Right lobe of liver (tissue), 4 donors: ENCODE data around the gene C1orf198.

Source experiments
- POLR2A ChIP-seq: fragments of 450-650 bp; IDR thresholded peaks from one replicate; pipeline ENCODE4 v1.6.1; 2017; ENCODE audit warnings: antibody characterized with exemption, mild to moderate bottlenecking
- TF ChIP-seq, protein P1 (sequence below), 4 donors: fragments of 200-600 bp in 3 of 4; fragments of 450-650 bp in 1 of 4; IDR thresholded peaks; one replicate each; pipeline versions ENCODE4 v1.5.1 to v1.8.0; 2016 to 2022; ENCODE audit warnings: antibody characterized with exemption in 4 of 4, mild to moderate bottlenecking in 2 of 4
- donor health status: DM: no; HTN: no; CAD: no.
- donor health status: DM: no; HTN: no; CAD: no.
- donor health status: DM: no; HTN: yes; CAD: no.

DNA sequence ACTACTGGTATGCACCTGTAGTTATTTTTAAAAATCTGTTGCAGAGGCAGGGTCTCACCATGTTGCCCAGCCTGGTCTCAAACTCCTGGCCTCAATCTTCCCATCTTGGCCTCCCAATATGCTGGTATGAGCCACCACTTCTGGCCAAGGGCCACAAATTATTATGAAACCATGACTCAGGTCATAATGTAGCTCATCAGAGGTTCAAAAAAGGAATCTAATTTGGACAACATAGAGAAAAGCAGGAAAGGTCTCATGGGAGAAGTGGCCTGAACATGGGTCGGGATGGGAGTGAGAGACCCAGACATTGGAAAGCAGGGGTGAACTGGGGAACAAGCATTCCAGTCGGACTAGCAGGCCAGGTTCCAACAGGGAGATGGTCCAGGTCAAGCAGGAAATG, 45.2 kb upstream of the C1orf198 start:
- TF ChIP-seq, protein P1, sequence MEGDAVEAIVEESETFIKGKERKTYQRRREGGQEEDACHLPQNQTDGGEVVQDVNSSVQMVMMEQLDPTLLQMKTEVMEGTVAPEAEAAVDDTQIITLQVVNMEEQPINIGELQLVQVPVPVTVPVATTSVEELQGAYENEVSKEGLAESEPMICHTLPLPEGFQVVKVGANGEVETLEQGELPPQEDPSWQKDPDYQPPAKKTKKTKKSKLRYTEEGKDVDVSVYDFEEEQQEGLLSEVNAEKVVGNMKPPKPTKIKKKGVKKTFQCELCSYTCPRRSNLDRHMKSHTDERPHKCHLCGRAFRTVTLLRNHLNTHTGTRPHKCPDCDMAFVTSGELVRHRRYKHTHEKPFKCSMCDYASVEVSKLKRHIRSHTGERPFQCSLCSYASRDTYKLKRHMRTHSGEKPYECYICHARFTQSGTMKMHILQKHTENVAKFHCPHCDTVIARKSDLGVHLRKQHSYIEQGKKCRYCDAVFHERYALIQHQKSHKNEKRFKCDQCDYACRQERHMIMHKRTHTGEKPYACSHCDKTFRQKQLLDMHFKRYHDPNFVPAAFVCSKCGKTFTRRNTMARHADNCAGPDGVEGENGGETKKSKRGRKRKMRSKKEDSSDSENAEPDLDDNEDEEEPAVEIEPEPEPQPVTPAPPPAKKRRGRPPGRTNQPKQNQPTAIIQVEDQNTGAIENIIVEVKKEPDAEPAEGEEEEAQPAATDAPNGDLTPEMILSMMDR (IDR thresholded peaks at IDR 0.05): no peak
- no peak for TF ChIP-seq POLR2A
